GM19043 (cell line): ENCODE data around the gene CPTP.

Experiments
- ATAC-seq: cut with Tn5 transposase; IDR thresholded peaks from one replicate; pipeline ENCODE4 v1.9.1; 2021; ENCODE audit warnings: low read depth; ENCODE audit not compliant: unreplicated experiment

Gene CPTP

GRCh38 chr1:1317420-1317819, 7.2 kb upstream of the CPTP start:
- ATAC-seq, result no peak

- ATAC-seq, result no peak
These were observed 6.4 kb upstream of the CPTP start for GRCh38 chr1:1318131-1318652.

- ATAC-seq, result no peak
These were observed 5.6 kb upstream of the CPTP start for GRCh38 chr1:1318777-1319645.

GRCh38 chr1:1319646-1319941, 5.0 kb upstream of the CPTP start:
- no peak for ATAC-seq

- ATAC-seq, result no peak
These were observed 3.7 kb upstream of the CPTP start for GRCh38 chr1:1320666-1321448.

- ATAC-seq, result no peak
These were observed 3.1 kb upstream of the CPTP start for GRCh38 chr1:1321477-1321876.

GRCh38 chr1:1322418-1322817, 2.2 kb upstream of the CPTP start:
- ATAC-seq, result no peak

- ATAC-seq, result no peak
These were observed 1.6 kb upstream of the CPTP start for GRCh38 chr1:1322952-1323351.

- ATAC-seq, result peak; percentile 19
These were observed 498 bp upstream of the CPTP start for GRCh38 chr1:1324084-1324523.

GRCh38 chr1:1325288-1326074, 879 bp downstream of the CPTP start:
- no peak for ATAC-seq

- no peak for ATAC-seq
These were observed 1.5 kb downstream of the CPTP start for GRCh38 chr1:1326075-1326605.

GRCh38 chr1:1327291-1327690, 2.7 kb downstream of the CPTP start:
- no peak for ATAC-seq

- ATAC-seq, result no peak
These were observed 3.7 kb downstream of the CPTP start for GRCh38 chr1:1328254-1328653.

- no peak for ATAC-seq
These were observed 5.0 kb downstream of the CPTP start for GRCh38 chr1:1329304-1330210.

- ATAC-seq, result no peak
These were observed 5.9 kb downstream of the CPTP start for GRCh38 chr1:1330366-1331067.

- no peak for ATAC-seq
These were observed 6.7 kb downstream of the CPTP start, which contains the start of gene TAS1R3 for GRCh38 chr1:1331068-1331965. Gene TAS1R3 (plus strand): TSS chr1:1331280. CDS start chr1:1331346, 66 bp downstream.

- ATAC-seq, result no peak
These were observed 7.6 kb downstream of the CPTP start for GRCh38 chr1:1332031-1332755.
